Measurements from ENCODE around the gene PAEP.
"Not testable (repeated sequence)": the region's sequence is repeated elsewhere in the genome, so short reads cannot be mapped to it uniquely, and the experiment has no call there.

The PAEP gene

GRCh38 chr9:135561391-135562234 is at the start of gene PAEP:
Gene PAEP (plus strand): TSS chr9:135561756.
- no peak within 1 kb of the TSS for H3K4me3 ChIP-seq (ENCODE audit: low read depth, low read length)

DNA sequence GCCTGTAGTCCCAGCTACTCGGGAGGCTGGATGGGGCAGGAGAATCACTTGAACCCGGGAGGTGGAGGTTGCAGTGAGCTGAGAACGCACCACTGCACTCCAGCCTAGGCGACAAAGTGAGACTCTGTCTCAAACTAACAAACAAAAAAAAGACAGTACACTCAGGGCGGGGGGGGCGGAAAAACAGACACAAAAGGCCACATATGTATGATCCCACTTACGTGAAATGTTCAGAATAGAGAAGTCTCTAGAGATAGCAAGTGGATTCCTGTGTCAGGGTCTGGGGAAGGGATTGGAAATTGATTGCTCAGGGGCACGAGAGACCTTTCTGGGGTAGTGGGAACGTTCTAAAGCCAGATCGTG is 49.3 kb upstream of the PAEP start:
- no peak overlapping the region for H3K4me3 ChIP-seq (ENCODE audit: low read depth, low read length)

- no peak overlapping the region for H3K4me3 ChIP-seq (ENCODE audit: low read depth, low read length)
Measured at GRCh38 chr9:135512904-135513303, 48.7 kb upstream of the PAEP start.

DNA sequence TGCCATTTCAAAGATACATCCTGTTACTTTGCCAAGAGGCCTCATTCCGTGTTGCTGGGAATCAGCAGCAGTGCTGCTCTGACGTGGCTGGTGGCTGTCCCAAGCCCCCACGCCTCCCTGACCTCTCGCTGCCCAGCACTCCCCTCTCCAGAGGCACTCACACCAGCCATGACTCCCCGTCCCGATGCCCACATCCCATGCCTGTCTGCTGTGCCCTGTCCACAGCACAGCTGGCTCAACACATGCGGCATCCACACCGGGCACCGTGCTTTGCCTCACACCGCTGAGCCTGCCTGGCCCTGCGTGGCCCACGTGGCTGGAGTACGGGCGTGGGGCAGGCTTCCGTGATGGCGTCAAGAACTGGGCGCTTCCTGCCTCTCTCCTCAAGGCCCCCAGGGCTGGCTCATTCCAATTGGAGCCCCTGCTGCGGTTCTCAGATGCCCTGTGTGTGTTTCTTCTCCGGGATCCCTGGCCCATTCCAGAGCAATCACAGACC is 48.2 kb upstream of the PAEP start:
- H3K4me3 ChIP-seq (ENCODE audit: low read depth, low read length): no peak overlapping the region

GRCh38 chr9:135513906-135514305 is 47.6 kb upstream of the PAEP start:
- H3K4me3 ChIP-seq (ENCODE audit: low read depth, low read length): not testable (repeated sequence)

DNA sequence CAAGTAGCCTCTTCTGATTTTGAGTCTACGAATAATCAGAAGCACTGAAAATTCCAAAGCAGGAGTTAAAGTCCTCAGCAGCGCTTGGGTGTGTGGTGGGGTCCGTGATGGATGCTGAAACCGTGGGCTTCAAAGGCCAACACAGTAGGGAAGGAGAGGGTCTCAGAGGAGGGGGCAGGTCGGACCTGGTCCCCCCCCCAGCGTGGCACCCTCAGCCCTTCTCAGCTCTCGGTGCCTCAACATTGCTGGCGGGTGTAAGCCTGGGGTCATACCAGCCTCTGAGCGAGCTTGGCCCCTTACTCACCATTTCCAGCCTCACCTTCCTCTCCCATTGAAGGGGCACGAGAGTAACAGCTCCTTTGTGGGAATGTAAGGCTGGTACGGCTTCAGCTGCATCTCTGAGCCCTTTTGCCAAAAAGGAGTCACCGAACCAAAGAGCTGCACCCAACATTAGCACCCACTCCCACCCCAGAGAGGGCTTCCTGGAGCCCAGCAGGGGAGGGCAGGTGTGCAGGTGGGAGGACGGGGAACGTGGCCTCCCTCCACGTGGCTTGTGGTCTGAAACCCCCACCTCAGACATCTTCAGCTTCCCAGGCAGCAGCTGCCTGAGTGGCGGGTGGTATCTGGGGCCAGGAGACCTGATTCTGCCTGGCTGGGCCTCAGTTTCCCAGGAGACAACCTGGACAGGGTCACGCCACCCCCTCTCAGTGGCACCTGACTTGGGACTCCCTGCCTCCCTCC is 47.0 kb upstream of the PAEP start:
- H3K4me3 ChIP-seq (ENCODE audit: low read depth, low read length): no peak overlapping the region

GRCh38 chr9:135515083-135515951 is 46.2 kb upstream of the PAEP start:
- no peak overlapping the region for H3K4me3 ChIP-seq (ENCODE audit: low read depth, low read length)

- H3K4me3 ChIP-seq (ENCODE audit: low read depth, low read length): no peak overlapping the region
Measured at GRCh38 chr9:135516132-135516860, 45.3 kb upstream of the PAEP start.

- no peak overlapping the region for H3K4me3 ChIP-seq (ENCODE audit: low read depth, low read length)
Measured at GRCh38 chr9:135517407-135517822, 44.1 kb upstream of the PAEP start.

GRCh38 chr9:135519179-135519971 is 42.2 kb upstream of the PAEP start:
- H3K4me3 ChIP-seq (ENCODE audit: low read depth, low read length): no peak overlapping the region

DNA sequence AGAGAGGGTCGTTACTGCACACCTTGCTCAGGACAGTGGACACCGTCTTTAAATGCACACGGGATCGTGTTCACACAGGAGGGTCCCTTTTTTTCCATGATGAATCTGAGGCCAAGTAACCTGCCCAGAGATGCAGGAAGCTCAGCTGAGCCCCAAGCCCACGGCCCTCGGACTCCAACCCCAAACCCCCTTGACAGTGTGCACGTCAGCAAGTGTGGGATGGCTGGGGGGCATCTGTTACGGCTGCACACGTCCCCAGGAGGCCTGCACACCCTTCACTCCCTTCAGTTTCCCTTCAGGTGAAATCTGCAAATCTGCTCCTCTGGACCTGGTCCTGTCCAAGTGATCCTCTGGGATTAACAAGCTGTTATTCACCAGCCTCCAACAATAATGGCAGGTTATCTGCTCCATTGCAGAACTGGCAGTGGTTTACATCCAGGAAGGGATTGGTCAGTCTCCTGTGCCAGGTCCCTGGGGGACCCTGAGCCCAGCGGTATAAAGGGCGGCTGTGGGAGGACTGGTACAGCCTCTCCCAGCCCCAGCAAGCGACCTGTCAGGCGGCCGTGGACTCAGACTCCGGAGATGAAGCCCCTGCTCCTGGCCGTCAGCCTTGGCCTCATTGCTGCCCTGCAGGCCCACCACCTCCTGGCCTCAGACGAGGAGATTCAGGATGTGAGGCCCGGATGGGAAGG is 40.5 kb upstream of the PAEP start, which contains the start of gene LCN1:
TSS of gene LCN1 (plus strand) at position 525 of the 692 bp plus-strand sequence. CDS start at position 583, 58 bp downstream.
- H3K4me3 ChIP-seq (ENCODE audit: low read depth, low read length): no peak within 1 kb of the TSS

GRCh38 chr9:135521608-135522095 is 39.9 kb upstream of the PAEP start:
- H3K4me3 ChIP-seq (ENCODE audit: low read depth, low read length): no peak overlapping the region

DNA sequence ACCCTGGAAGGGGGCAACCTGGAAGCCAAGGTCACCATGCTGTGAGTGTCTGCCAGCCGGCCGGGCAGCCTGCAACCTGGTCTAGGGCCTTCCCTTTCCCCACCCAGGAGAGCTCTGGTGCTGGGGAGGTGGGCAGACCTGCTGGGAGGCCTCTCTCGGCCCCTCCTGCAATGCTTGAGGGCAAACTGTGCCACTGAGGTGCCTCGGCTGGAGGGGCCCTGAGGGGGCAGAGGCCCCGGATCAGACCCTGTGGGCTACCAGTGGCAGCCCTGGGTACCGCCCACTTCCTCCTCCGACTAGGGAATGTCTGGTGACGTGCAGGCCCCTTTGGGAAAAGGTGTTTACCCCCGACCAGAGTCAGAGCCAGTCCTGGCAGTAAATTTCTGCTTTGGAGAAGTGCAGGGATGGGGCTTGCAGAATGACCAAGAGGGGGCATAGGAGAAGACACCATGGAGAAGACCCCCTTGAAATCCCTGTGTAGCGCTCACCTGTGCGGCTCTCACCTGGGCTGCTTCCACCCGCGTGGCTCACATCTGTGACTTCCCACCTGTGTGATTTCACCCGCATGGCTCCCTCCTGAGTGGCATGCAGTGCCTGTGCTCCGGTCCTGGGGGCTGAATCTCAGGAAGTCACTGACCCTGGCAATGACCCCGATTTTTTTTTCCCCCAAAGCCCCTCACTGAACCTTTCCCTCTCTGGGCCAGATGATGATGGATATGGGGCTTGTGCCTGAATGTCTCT is 39.2 kb upstream of the PAEP start:
- no peak overlapping the region for H3K4me3 ChIP-seq (ENCODE audit: low read depth, low read length)

GRCh38 chr9:135522931-135523330 is 38.6 kb upstream of the PAEP start:
- H3K4me3 ChIP-seq (ENCODE audit: low read depth, low read length): no peak overlapping the region

GRCh38 chr9:135523521-135524129 is 37.9 kb upstream of the PAEP start:
- no peak overlapping the region for H3K4me3 ChIP-seq (ENCODE audit: low read depth, low read length)

- H3K4me3 ChIP-seq (ENCODE audit: low read depth, low read length): no peak overlapping the region
Measured at GRCh38 chr9:135524130-135524861, 37.3 kb upstream of the PAEP start.

Measured in iPS-11a (cell line).